Measurements from ENCODE around the gene SRMS. TPM values are rescaled to one million over a fixed set of nuclear protein-coding genes. Genes with fewer than 3 reads are reported as not detected.

Gene SRMS
- total and polyA plus RNA-seq, 2 of the 13 experiments (the other 11 are each of a cell fraction or from before 2014, with no cell fraction given): not detected

DNA sequence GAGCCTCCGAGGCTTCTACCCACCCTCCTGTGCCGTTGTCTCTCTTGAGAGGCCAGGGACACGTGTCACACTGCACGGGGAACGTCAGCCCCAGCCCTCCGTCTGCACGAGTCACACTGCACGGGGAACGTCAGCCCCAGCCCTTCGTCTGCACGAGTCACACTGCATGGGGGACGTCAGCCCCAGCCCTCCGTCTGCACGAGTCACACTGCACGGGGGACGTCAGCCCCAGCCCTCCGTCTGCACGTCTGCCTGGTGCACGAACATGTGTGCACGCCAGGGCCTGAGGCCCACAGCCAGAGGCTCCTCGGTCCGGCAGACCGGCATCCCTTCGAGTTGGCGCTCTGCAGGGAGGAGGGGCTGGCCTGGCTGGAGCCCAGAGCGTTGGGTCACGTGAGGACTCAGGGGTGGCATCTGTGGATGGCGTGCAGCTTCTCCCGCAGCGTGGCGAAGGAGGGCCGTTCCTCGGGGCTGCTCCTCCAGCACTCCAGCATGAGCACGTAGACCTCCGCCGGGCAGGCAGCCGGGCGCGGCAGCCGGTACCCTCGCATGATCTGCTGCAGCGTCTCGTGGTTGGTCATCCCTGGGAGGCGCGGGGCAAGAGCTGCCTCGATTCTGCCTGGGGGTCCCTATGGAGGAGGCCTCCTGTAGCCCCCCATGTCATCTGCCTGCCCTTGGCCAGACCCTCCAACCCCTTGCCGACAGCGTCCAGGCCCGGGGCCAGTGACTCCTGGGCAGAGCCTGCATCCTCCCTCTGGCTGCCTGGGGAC is 6.9 kb downstream of the SRMS start (continued):
- TF ChIP-seq, protein P1, sequence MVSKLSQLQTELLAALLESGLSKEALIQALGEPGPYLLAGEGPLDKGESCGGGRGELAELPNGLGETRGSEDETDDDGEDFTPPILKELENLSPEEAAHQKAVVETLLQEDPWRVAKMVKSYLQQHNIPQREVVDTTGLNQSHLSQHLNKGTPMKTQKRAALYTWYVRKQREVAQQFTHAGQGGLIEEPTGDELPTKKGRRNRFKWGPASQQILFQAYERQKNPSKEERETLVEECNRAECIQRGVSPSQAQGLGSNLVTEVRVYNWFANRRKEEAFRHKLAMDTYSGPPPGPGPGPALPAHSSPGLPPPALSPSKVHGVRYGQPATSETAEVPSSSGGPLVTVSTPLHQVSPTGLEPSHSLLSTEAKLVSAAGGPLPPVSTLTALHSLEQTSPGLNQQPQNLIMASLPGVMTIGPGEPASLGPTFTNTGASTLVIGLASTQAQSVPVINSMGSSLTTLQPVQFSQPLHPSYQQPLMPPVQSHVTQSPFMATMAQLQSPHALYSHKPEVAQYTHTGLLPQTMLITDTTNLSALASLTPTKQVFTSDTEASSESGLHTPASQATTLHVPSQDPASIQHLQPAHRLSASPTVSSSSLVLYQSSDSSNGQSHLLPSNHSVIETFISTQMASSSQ (IDR thresholded peaks at IDR 0.05; ENCODE audit: low read depth): no peak
- TF ChIP-seq, protein P1 (CRISPR knock-in tag; IDR thresholded peaks at IDR 0.05; ENCODE audit: borderline replicate concordance): 0 out of 2 replicates have a peak, but pooled peaks have one; percentile 31
- TF ChIP-seq ARNTL (CRISPR knock-in tag; IDR thresholded peaks at IDR 0.05): 0 out of 2 replicates have a peak, but pooled peaks have one; percentile 10
- TF ChIP-seq SPEN (CRISPR knock-in tag; IDR thresholded peaks at IDR 0.05; ENCODE audit: low read depth): 0 out of 2 replicates have a peak, but pooled peaks have one; percentile 22
- no peak for TF ChIP-seq ZNF616 (CRISPR knock-in tag; IDR thresholded peaks at IDR 0.05; ENCODE audit: low read depth)
- TF ChIP-seq, protein P2, sequence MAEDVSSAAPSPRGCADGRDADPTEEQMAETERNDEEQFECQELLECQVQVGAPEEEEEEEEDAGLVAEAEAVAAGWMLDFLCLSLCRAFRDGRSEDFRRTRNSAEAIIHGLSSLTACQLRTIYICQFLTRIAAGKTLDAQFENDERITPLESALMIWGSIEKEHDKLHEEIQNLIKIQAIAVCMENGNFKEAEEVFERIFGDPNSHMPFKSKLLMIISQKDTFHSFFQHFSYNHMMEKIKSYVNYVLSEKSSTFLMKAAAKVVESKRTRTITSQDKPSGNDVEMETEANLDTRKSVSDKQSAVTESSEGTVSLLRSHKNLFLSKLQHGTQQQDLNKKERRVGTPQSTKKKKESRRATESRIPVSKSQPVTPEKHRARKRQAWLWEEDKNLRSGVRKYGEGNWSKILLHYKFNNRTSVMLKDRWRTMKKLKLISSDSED (CRISPR knock-in tag; IDR thresholded peaks at IDR 0.05): no peak
- TF ChIP-seq ZNF383 (CRISPR knock-in tag; IDR thresholded peaks at IDR 0.05; ENCODE audit: borderline replicate concordance): 0 out of 2 replicates have a peak, but pooled peaks have one; percentile 41
- peak; percentile 69; the same call in 1 of the 2 replicates for TF ChIP-seq MEIS1 (CRISPR knock-in tag; IDR thresholded peaks at IDR 0.05; ENCODE audit: borderline replicate concordance)
- TF ChIP-seq BORCS8-MEF2B (CRISPR knock-in tag; IDR thresholded peaks at IDR 0.05): 0 out of 2 replicates have a peak, but pooled peaks have one; percentile 43
- TF ChIP-seq ZZZ3 (CRISPR knock-in tag; IDR thresholded peaks at IDR 0.05; ENCODE audit: borderline replicate concordance): 0 out of 2 replicates have a peak, but pooled peaks have one; percentile 37
- TF ChIP-seq KLF13 (CRISPR knock-in tag; IDR thresholded peaks at IDR 0.05): peak; percentile 52; the same call in 1 of the 2 replicates
- TF ChIP-seq ERF (CRISPR knock-in tag; IDR thresholded peaks at IDR 0.05): no peak
- TF ChIP-seq KLF16 (CRISPR knock-in tag; IDR thresholded peaks at IDR 0.05): 0 out of 4 replicates have a peak, but pooled peaks of 1 of the 2 experiments have one; percentile 76
